ENCODE results near the gene FBXL15.
A peak's percentile ranks its signal among the peaks of the same experiment; 100 is the strongest.

The FBXL15 gene

GRCh38 chr10:102411341-102412255 is 9.0 kb upstream of the FBXL15 start:
- DNase-seq: no peak

GRCh38 chr10:102412293-102412692 is 8.3 kb upstream of the FBXL15 start:
- no peak for DNase-seq

DNA sequence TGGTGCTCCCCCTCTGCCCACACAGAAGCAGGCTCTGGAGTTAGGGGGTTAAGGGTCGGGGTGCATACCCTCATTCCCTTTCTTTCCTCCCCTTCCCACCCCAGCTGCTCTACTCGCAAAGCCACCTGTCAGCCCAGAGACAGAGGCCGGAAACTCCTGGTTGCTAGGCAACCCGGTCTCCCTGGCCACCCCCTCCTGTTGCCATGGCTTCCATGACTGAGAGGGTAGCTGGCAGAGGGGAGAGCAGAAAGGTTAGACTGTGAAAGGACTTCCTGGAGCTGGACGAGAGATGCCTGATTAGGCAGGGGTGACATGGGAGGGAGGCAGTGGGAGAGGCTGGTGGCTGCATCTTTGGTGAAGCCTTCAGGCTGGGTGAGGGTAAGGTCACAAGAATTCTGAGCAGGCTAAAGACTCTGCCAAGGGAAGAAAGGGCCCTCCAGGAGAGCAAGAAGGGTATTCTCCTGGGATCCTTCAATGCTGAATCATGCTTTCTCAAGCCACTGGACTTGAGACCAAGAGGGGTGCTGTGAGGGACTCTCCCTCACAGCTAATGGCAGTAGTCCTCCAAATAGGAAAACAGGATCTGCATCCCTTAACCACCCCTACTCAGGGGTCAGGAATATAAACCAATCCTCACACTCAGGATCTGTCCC is 7.5 kb upstream of the FBXL15 start:
- DNase-seq: no peak

DNA sequence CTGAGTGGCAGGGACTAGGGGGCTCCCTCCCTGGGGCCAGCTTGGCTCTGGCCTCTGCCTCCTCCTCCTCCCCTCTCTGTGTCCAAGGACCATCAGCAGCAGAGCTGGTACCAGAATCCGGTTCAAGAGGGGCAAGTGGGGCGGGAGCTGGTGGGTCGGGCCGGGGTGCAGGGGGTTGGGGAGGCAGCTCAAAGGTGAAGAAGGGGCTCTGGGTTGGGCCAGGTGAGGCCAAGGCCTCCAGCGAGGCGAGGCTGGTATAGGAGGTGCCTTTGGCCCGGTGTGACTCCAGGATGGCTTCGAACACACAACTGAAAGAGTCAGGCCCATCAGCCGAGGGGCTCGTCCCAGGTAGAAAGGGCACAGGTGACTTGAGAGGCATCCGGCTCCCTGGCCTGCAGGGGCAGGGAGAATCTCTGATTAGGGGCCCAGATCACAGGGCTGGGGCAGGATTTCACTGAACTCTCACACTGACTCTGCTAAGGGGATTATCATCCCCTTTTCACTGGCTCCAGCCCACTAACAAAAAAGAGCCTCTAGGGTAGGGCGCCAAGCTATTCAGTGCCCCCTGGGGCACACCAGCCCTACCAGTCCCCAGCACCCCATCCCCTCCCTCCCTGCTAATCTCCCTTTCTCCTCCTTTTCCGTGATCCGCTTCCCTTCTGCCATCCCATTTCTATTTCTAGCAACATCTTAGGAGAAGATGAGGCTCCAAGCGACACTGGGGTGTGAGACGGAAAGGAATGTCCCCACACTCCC is 6.7 kb upstream of the FBXL15 start:
- DNase-seq: no peak

DNA sequence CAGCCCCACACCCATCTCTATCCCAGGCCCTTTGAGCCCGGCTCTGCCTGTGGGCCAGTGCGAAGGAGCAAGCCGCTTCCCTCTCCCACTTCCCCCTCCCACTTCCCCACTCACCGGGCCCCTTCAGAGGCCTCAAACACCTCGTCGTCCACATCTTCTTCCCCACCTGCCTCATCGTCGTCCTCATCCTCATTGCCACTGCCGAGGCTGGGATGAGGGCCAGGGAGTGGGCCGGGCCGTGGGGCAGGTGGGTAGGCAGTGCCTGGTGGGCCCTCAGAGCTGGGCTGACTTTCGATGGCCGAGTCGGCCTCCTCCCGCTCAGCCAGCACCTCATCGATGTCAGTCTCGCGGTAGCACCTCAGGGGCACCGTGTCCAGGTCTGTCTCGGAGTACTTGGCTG is 5.9 kb upstream of the FBXL15 start:
- DNase-seq: no peak

- DNase-seq: no peak
Observed at GRCh38 chr10:102416283-102416682, 4.4 kb upstream of the FBXL15 start.

GRCh38 chr10:102416695-102417094 is 3.9 kb upstream of the FBXL15 start:
- no peak for DNase-seq

DNA sequence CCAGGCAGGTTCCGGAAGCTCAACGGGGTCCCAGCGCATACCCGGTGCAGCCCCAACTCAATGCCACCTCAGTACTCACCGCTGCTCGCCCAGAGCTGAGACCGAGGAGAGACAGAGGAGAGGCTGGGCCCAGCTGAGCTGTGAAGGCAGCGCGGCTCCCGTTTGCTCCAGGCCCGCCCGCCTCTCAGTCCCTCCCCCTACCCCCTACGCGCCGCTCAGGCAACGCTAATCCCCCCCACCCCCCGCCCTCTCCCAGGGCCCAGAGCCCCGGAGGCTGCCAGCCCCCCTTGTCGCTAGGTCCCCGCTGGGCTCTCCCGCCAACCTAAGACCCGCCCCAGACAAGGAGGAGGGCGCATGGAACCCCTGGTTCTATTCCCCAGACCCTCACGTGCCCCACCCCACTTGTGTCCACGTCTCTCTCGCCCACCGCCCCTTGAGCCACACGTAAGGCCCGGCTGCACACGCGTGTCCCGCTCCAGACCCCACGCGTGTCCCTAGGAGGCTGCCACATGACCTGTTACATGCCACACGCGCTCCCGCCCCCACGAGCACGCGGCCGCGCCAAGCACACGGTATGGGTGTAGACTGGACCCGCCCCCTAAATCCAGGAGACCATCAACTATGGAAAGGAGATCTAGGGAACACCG is 1.9 kb upstream of the FBXL15 start, which contains the start of gene PSD:
Gene PSD, minus strand, starts transcription at position 164 of the 647 bp plus-strand sequence. CDS start 1,747 bp downstream, outside the sequence.
- no peak for DNase-seq

DNA sequence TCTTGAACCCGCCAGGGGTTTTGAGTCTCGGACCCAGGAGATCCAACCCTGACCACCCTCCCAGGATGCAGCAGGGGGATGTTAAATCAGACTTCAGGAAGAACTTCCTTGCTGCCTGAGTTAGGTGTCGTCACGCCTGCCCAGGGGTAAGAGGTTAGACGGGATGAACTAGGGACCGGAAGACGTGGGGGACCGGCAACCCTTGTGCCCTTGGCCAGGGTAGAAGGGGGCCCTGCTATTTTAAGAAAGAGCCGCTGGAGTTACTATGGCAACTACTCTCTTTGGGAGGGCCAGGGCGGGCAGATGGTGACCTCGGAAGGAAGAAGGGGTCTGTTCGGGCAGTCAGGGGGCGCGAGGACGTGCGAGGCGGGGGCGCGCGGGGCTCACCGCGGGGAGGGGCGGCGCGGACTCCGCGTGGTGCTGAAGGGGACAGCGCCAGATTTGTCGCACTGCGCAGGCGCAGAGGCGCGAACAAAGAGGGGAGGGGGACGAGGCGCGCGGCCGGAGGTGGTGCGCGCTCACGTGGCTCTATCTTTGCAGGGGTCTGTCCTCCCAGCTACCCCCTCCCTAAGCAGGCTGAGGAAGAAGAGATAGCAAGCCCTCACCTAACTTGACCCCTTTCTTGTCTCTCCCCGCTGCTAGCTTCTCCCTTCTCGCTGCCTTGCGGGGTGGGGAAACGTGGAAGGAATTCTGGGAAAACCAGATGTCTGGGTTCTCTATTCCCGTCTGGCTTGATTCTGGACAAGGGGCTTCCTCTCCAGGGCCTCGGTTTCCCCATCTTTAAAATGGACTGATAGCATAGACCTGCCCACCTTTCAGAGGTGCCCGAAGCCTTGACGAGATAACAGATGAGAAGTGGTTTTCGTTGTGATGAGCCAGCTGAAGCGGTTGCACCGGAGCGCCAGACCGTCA is 1.1 kb upstream of the FBXL15 start:
- DNase-seq: no peak

- no peak for DNase-seq
Observed at GRCh38 chr10:102420181-102420713, 389 bp upstream of the FBXL15 start.

- no peak for DNase-seq
Observed at GRCh38 chr10:102421507-102421756, 796 bp downstream of the FBXL15 start.

DNA sequence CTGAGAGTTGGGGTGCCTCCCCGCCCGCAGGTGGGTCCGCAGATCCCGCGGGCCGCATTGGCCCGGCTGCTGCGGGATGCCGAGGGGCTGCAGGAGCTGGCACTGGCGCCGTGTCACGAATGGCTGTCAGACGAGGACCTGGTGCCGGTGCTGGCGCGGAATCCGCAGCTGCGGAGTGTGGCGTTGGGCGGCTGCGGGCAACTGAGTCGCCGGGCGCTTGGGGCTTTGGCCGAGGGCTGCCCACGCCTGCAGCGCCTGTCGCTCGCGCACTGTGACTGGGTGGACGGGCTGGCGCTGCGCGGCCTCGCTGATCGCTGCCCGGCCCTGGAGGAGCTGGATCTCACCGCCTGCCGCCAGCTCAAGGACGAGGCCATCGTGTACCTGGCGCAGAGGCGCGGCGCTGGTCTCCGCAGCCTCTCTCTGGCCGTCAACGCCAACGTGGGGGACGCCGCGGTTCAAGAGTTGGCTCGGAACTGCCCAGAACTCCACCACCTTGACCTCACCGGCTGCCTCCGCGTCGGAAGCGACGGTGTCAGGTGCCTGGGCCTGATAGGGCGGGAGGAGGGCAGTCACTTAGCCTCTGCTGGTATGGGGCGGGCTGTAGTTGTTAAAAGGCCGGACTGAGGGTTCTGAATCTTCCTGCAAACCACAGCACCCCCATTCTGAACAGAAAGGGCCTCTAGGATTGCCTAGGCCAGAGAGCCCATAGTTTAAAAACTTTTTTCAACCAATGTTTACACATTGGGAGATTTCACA is 1.3 kb downstream of the FBXL15 start:
- DNase-seq: no peak

DNA sequence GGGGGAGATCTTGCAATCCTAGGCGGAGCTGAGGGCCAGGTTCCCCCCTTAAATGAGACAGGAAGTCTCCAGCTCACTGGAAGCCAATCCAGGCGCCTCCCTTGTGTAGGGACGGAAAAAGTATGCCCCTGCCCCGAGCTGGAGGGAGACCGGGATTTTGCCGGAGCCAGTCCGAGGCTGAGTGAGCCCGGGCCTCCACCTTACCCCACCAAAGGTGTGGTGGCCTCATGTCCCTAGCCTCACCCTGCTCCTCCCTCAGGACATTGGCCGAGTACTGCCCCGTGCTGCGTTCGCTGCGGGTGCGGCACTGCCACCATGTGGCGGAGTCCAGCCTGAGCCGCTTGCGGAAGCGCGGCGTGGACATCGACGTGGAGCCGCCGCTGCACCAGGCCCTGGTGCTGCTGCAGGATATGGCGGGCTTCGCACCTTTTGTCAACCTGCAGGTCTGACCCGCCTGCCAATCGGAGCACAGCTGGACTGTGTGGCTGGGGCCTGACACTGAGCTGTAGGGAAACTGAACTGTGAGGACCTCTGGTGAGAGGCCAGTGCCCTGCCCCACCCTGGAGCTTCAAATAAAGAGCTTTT is 2.0 kb downstream of the FBXL15 start:
- DNase-seq: peak; percentile 54

- no peak for DNase-seq
Observed at GRCh38 chr10:102423372-102423968, 2.8 kb downstream of the FBXL15 start.

GRCh38 chr10:102424145-102424544 is 3.5 kb downstream of the FBXL15 start:
- no peak for DNase-seq

GRCh38 chr10:102424916-102425315 is 4.3 kb downstream of the FBXL15 start:
- no peak for DNase-seq

- no peak for DNase-seq
Observed at GRCh38 chr10:102425444-102425843, 4.8 kb downstream of the FBXL15 start.

DNA sequence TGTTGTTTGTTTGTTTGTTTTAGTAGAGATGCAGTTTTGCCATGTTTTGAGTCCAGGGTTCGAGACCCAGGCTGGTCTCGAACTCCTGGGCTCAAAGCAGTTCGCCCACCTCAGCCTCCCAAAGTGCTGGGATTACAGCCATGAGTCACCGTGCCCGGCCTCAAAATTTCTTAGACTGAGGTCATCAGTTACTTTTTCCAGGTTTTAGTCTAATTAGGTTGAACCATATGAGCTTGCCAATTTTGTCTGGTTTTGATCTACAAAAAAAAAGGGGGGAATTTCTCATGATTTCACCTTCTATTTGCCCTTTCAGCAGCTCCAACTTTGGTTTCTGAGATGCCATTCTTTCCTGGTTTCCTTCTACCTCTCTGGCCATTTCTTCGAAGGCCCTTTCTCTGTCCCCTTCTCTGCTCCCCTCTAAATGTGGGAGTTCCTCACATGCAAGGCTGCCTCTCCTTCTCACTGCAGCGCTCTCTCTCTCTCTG is 6.2 kb downstream of the FBXL15 start:
- peak; percentile 46 for DNase-seq

GRCh38 chr10:102429468-102429867 is 8.8 kb downstream of the FBXL15 start:
- DNase-seq: no peak

All from fibroblast of skin of right quadriceps (primary cell).